ENCODE measurements around the gene BAZ2B. TPM values are rescaled to one million over a fixed set of nuclear protein-coding genes. Genes with fewer than 3 reads are reported as not detected.

The BAZ2B gene
- total RNA-seq, 3 donors from 2014 or later: 58.9 to 98.1 (median 72.5) TPM

DNA sequence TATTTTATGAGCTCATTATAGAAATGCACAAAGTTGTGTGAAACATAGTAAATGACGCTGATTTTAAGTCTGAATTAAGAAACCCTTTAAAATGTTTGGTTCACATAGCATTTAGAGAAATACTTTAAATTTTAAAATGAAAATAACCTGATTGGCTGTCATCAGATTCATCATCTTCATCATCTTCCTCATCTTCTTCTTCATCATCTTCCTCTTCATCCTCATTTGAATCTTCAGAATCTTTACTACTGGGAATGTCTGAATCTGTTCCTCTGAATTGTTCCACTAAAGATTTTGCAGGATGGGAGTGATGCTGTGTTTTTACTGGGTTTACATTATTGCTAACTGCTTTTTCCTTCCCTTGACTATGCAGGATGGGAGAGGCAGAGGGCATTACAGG lies 183.7 kb downstream of the BAZ2B start:
- no peaks in the 10 kb centered on the region for H3K4me1 ChIP-seq (ENCODE audit: low read depth)
- intact Hi-C loops (cut with DNase I, micrococcal nuclease): no loop called here
- no peaks in the 10 kb centered on the region for H3K9me3 ChIP-seq
- TF ChIP-seq, protein P1, sequence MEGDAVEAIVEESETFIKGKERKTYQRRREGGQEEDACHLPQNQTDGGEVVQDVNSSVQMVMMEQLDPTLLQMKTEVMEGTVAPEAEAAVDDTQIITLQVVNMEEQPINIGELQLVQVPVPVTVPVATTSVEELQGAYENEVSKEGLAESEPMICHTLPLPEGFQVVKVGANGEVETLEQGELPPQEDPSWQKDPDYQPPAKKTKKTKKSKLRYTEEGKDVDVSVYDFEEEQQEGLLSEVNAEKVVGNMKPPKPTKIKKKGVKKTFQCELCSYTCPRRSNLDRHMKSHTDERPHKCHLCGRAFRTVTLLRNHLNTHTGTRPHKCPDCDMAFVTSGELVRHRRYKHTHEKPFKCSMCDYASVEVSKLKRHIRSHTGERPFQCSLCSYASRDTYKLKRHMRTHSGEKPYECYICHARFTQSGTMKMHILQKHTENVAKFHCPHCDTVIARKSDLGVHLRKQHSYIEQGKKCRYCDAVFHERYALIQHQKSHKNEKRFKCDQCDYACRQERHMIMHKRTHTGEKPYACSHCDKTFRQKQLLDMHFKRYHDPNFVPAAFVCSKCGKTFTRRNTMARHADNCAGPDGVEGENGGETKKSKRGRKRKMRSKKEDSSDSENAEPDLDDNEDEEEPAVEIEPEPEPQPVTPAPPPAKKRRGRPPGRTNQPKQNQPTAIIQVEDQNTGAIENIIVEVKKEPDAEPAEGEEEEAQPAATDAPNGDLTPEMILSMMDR (IDR thresholded peaks at IDR 0.05): no peak
- H3K36me3 ChIP-seq (ENCODE audit: low read depth): no peaks in the 10 kb centered on the region
- no peak for DNase-seq
- H3K4me3 ChIP-seq: no peak overlapping the region
- no peak for ATAC-seq

DNA sequence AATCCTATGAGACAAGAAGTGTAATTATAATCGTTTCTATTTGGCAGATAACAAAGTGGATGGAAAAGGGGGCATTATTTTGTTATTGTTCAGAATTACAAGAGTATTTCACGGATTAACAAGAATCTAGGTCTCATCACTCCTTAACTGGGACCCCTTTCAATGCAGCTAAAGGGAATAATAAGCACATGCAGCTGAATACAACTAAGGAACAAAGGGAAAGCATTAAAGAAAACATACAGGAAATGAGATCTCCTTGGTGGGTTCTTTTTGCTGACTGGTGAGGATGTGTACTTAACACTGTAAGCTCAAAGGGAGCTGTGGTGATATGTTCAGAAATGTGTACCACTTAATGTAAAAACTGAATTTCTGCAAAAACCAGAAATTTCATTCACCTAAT lies 189.3 kb downstream of the BAZ2B start:
- TF ChIP-seq, protein P1 (IDR thresholded peaks at IDR 0.05): no peak
- DNase-seq (no peak), ATAC-seq (no peak)
- H3K9me3 ChIP-seq: no peaks in the 10 kb centered on the region
- H3K4me3 ChIP-seq: no peak overlapping the region
- no peaks in the 10 kb centered on the region for H3K36me3 ChIP-seq (ENCODE audit: low read depth)
- no peaks in the 10 kb centered on the region for H3K4me1 ChIP-seq (ENCODE audit: low read depth)
- intact Hi-C loops (cut with DNase I, micrococcal nuclease): no loop called here

- Histone ChIP-seq H3K36me3 (ENCODE audit: low read depth) (no peaks in the 10 kb centered on the region), H3K4me3 (no peak overlapping the region), H3K4me1 (ENCODE audit: low read depth) (no peaks in the 10 kb centered on the region), H3K9me3 (no peaks in the 10 kb centered on the region)
- TF ChIP-seq, protein P1 (IDR thresholded peaks at IDR 0.05): no peak
- ATAC-seq (no peak), DNase-seq (no peak)
- intact Hi-C loops (cut with DNase I, micrococcal nuclease): no loop called here
Measured at GRCh38 chr2:159419403-159419802, 196.9 kb downstream of the BAZ2B start.

DNA sequence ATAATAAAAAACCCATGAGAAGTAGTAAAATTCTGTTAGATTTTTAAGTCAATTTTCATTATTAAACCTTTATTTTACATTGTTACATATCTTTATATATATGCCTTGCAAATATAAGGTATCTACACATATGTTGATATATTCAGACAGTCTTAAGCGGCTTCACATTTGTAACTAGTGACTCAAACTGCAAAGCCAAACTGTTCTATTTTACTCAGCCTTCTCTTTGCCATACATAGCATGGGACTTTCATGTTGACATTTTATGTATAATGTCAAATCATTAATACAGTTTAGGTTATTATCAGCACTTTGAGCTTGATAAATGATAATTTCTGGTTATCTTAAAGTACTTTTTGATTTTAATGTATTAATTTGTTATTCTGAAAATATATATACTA lies 204.9 kb downstream of the BAZ2B start:
- Histone ChIP-seq H3K36me3 (ENCODE audit: low read depth) (no peaks in the 10 kb centered on the region), H3K4me1 (ENCODE audit: low read depth) (no peaks in the 10 kb centered on the region), H3K9me3 (no peaks in the 10 kb centered on the region), H3K4me3 (no peak overlapping the region)
- TF ChIP-seq, protein P1 (IDR thresholded peaks at IDR 0.05): no peak
- no peak for DNase-seq
- ATAC-seq: no peak
- intact Hi-C loops (cut with DNase I, micrococcal nuclease): no loop called here

- H3K36me3 ChIP-seq (ENCODE audit: low read depth): no peaks in the 10 kb centered on the region
- DNase-seq (no peak), ATAC-seq (no peak)
- no peaks in the 10 kb centered on the region for H3K9me3 ChIP-seq
- H3K4me3 ChIP-seq: no peak overlapping the region
- no peaks in the 10 kb centered on the region for H3K4me1 ChIP-seq (ENCODE audit: low read depth)
- TF ChIP-seq, protein P1 (IDR thresholded peaks at IDR 0.05): no peak
- intact Hi-C loops (cut with DNase I, micrococcal nuclease): no loop called here
Measured at GRCh38 chr2:159410276-159410675, 206.1 kb downstream of the BAZ2B start.

DNA sequence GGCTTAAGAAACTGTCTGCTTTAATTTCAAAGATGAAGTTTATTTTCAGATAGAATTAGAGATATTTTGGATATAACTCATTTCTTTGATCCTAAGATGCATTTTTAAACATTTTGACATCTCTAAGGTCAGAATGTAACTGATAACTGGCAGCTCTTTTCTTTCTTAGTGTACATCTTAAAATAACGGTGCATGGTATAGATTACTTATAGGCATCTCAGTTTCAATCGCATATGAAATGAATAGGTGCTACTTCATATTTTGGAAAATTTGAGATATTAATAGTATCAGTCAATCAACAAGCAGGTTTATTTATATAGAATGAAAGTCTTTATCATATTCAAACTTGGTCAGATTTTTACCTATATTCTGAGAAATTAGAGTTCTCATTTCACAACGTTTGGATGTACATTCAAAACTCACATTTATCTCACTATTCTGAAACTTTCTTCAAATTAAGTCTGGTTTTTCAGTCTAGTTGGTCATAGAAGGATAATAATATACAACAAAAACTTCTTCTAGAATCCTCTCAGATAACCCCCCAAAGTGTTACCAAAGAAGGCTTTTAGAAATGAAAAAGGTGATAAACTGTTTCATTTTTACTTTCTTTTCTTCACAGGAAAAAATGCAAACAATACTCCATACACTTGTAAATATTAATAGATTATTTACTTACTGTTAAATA lies 207.1 kb downstream of the BAZ2B start:
- DNase-seq (no peak), ATAC-seq (no peak)
- TF ChIP-seq, protein P1 (IDR thresholded peaks at IDR 0.05): no peak
- intact Hi-C loops (cut with DNase I, micrococcal nuclease): no loop called here
- no peaks in the 10 kb centered on the region for H3K36me3 ChIP-seq (ENCODE audit: low read depth)
- H3K4me1 ChIP-seq (ENCODE audit: low read depth): no peaks in the 10 kb centered on the region
- H3K9me3 ChIP-seq: no peaks in the 10 kb centered on the region
- no peak overlapping the region for H3K4me3 ChIP-seq
